Vagina (tissue), 2 donors: Measurements from ENCODE around the gene ASB15. TPM values are rescaled to one million over a fixed set of nuclear protein-coding genes. Genes with fewer than 3 reads are reported as not detected.

ENCODE experiments used
- DNase-seq, 2 donors: peaks; one replicate each; pipeline ENCODE4 v3.0.0-alpha.2; 2017; ENCODE audit errors: extremely low spot score in 2 of 2
- H3K27ac ChIP-seq: fragments of 200-600 bp; sonication (generic); one replicate; pipeline ENCODE4 v1.5.1; 2019
- H3K27me3 ChIP-seq: fragments of 200-600 bp; sonication (generic); one replicate; pipeline ENCODE4 v1.5.1; 2019
- H3K36me3 ChIP-seq, 2 donors: fragments of 200-600 bp; sonication (generic); one replicate each; pipeline ENCODE4 v1.5.1; 2017 to 2019
- H3K4me1 ChIP-seq: fragments of 200-600 bp; sonication (generic); one replicate; pipeline ENCODE4 v1.5.1; 2019
- H3K4me3 ChIP-seq, 2 donors: fragments of 200-600 bp; sonication (generic); 1 replicate in 1 of 2; 2 replicates in 1 of 2; pipeline ENCODE4 v1.5.1; 2016 to 2019
- H3K9me3 ChIP-seq: fragments of 200-600 bp; sonication (generic); one replicate; pipeline ENCODE4 v1.5.1; 2019
- CTCF ChIP-seq, 3 experiments: fragments of 450-650 bp in 2 of 3; fragments of 200-600 bp in 1 of 3; sonication (generic) in 1 of 3; IDR thresholded peaks; one replicate each; pipeline ENCODE4 v1.5.1; 2017 to 2019; ENCODE audit warnings: antibody characterized with exemption in 3 of 3, mild to moderate bottlenecking in 2 of 3, moderate library complexity in 2 of 3
- POLR2A ChIP-seq, 2 donors: fragments of 450-650 bp; IDR thresholded peaks; one replicate each; pipeline ENCODE4 v1.6.1; 2017; ENCODE audit warnings: antibody characterized with exemption in 2 of 2, mild to moderate bottlenecking in 2 of 2, moderate library complexity in 2 of 2
- POLR2AphosphoS5 ChIP-seq, 2 donors: sonication (generic); formaldehyde crosslinking; IDR thresholded peaks; one replicate each; pipeline ENCODE4 v1.9.0; 2017; ENCODE audit warnings: antibody characterized with exemption in 2 of 2, mild to moderate bottlenecking in 2 of 2, low read depth in 1 of 2; ENCODE audit not compliant: insufficient read depth in 1 of 2
- intact Hi-C: fragments of 100-400 bp; cut with DNase I; formaldehyde crosslinking; loops from one replicate; pipeline ENCODE4 v1.15.1; 2023
- total RNA-seq: library from RNA; depleted of rRNA; stranded (reverse); fragments of >200 nt; gene quantifications from one replicate; pipeline ENCODE4 v1.2.3, GENCODE V29; 2016

Gene ASB15
- total RNA-seq, 1 donor from 2014 or later: not detected

GRCh38 chr7:123665157-123665556 lies 63.5 kb downstream of the ASB15 start:
- TF ChIP-seq POLR2AphosphoS5 (IDR thresholded peaks at IDR 0.05; ENCODE audit: insufficient read depth in 1 of 2, low read depth in 1 of 2) (no peak), POLR2A (IDR thresholded peaks at IDR 0.05) (no peak), CTCF (IDR thresholded peaks at IDR 0.05) (no peak)
- H3K4me3 ChIP-seq: no peak overlapping the region

DNA sequence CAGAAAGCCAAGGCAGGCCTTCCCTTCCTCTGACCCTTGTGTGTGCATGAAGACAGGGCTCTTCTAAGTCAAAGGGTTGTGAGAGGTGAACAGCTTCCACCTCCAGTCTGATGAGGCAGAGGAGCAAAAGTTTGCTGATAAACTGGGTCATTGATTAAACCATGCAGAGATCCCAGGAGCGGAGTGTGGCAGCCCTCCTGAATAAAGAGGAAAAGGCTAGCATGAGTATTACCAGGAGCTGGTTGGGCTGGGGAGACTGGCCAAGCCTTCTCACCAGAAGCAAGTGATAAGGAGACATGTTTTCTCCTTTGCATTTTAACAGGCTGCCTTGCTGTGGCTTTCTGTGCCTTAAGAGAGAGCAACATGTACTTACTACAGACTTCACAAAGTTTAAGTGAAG lies 64.3 kb downstream of the ASB15 start:
- no peak for TF ChIP-seq CTCF (IDR thresholded peaks at IDR 0.05)
- TF ChIP-seq POLR2A (IDR thresholded peaks at IDR 0.05): no peak
- TF ChIP-seq POLR2AphosphoS5 (IDR thresholded peaks at IDR 0.05; ENCODE audit: insufficient read depth in 1 of 2, low read depth in 1 of 2): no peak
- Histone ChIP-seq H3K27me3 (no peaks in the 10 kb centered on the region), H3K36me3 (no peaks in the 10 kb centered on the region), H3K9me3 (no peaks in the 10 kb centered on the region), H3K4me3 (no peak overlapping the region), H3K27ac (no peak overlapping the region), H3K4me1 (no peaks in the 10 kb centered on the region)
- no peak for DNase-seq
- intact Hi-C loops: no loop called here

More at GRCh38 chr7:123665157-123665556, 63.5 kb downstream of the ASB15 start:
- no peaks in the 10 kb centered on the region for H3K9me3 ChIP-seq
- no peaks in the 10 kb centered on the region for H3K4me1 ChIP-seq
- no peak overlapping the region for H3K27ac ChIP-seq
- intact Hi-C loops: no loop called here
- no peak for DNase-seq
- no peaks in the 10 kb centered on the region for H3K36me3 ChIP-seq
- H3K27me3 ChIP-seq: no peaks in the 10 kb centered on the region

GRCh38 chr7:123666492-123666891 lies 64.9 kb downstream of the ASB15 start:
- Histone ChIP-seq H3K4me1 (no peaks in the 10 kb centered on the region), H3K27ac (no peak overlapping the region), H3K4me3 (no peak overlapping the region), H3K27me3 (no peaks in the 10 kb centered on the region), H3K36me3 (no peaks in the 10 kb centered on the region), H3K9me3 (no peaks in the 10 kb centered on the region)
- TF ChIP-seq CTCF (IDR thresholded peaks at IDR 0.05) (no peak), POLR2A (IDR thresholded peaks at IDR 0.05) (no peak), POLR2AphosphoS5 (IDR thresholded peaks at IDR 0.05; ENCODE audit: insufficient read depth in 1 of 2, low read depth in 1 of 2) (no peak)
- DNase-seq: no peak
- intact Hi-C loops: no loop called here

DNA sequence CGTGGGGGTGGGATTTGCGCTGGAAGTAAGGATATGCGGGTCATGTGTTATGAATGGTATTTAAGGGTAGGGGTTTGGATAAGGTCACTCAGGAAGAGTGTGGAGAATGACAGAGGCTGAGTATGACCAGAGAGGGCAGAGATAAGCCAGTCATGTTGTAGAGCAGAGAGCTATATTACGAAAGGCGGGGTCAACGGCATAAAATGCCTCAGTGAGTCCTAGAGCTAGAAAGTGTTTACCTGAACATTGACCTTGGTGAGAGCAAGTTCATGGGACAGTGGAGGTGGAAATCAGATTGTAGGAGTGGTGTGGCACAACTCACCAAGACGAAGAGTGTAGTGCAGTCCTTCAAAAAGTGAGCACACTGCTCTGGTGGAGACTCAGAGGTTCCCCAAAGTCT lies 67.9 kb downstream of the ASB15 start:
- Histone ChIP-seq H3K36me3 (no peaks in the 10 kb centered on the region), H3K4me1 (peaks cover 10% of the 10 kb centered on the region), H3K9me3 (no peaks in the 10 kb centered on the region), H3K27ac (no peak overlapping the region), H3K27me3 (no peaks in the 10 kb centered on the region), H3K4me3 (no peak overlapping the region)
- no peak for DNase-seq
- TF ChIP-seq CTCF (IDR thresholded peaks at IDR 0.05) (no peak), POLR2AphosphoS5 (IDR thresholded peaks at IDR 0.05; ENCODE audit: insufficient read depth in 1 of 2, low read depth in 1 of 2) (no peak), POLR2A (IDR thresholded peaks at IDR 0.05) (no peak)
- intact Hi-C loops: no loop called here

DNA sequence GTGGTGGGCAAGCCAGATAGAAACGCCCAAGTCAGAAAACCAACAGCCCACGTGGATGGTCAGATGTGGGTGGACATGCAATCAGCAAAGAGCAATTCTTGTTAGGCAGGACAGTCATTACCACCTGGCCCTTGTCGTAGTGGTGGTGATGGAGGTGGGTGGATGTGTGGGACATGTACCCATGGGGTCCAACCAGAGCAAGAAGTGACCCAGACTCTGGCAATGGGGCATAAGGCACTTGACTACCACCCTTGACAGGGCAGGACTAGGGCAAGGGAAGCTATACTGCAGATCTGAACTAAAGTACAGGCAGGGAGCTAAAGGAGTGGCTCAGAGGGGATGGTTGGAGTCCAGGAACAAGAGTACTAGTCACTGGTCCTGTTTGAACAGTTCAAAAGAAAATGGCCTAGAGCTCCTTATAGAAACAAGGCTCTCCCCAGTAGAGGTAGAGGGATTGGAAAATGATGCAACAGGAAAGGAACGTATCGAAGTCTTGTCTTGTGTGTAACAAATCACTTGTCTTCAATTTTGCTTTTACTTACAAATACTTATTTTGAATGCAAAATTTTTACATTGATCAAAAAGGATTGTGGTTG lies 71.6 kb downstream of the ASB15 start:
- intact Hi-C loops: no loop called here

More for the DNA sequence above, 71.6 kb downstream of the ASB15 start:
- Histone ChIP-seq H3K36me3 (no peaks in the 10 kb centered on the region), H3K4me1 (peaks cover 13% of the 10 kb centered on the region), H3K4me3 (no peak overlapping the region), H3K27ac (no peak overlapping the region), H3K27me3 (no peaks in the 10 kb centered on the region), H3K9me3 (no peaks in the 10 kb centered on the region)
- no peak for DNase-seq
- TF ChIP-seq POLR2A (IDR thresholded peaks at IDR 0.05) (no peak), POLR2AphosphoS5 (IDR thresholded peaks at IDR 0.05; ENCODE audit: insufficient read depth in 1 of 2, low read depth in 1 of 2) (no peak), CTCF (IDR thresholded peaks at IDR 0.05) (no peak)
